GM18526 (cell line): Measurements from ENCODE around the gene CCDC71.

Source experiments
- POLR2A ChIP-seq: IDR thresholded peaks from 3 replicates; pipeline ENCODE4 v1.6.1; 2011; ENCODE audit not compliant: insufficient read length; ENCODE audit errors: extremely low read depth

Gene CCDC71

GRCh38 chr3:49153349-49153912, 12.7 kb downstream of the CCDC71 start:
- TF ChIP-seq POLR2A: no peak

GRCh38 chr3:49151610-49152009, 14.5 kb downstream of the CCDC71 start:
- no peak for TF ChIP-seq POLR2A

GRCh38 chr3:49148159-49148558, 18.0 kb downstream of the CCDC71 start:
- TF ChIP-seq POLR2A: no peak

- TF ChIP-seq POLR2A: no peak
Measured at GRCh38 chr3:49140080-49140479, 26.1 kb downstream of the CCDC71 start.

GRCh38 chr3:49135499-49135898, 30.6 kb downstream of the CCDC71 start:
- TF ChIP-seq POLR2A: no peak

- TF ChIP-seq POLR2A: no peak
Measured at GRCh38 chr3:49134471-49135265, 31.5 kb downstream of the CCDC71 start.

- no peak for TF ChIP-seq POLR2A
Measured at GRCh38 chr3:49133226-49133951, 32.7 kb downstream of the CCDC71 start.

- TF ChIP-seq POLR2A: no peak
Measured at GRCh38 chr3:49132437-49133225, 33.5 kb downstream of the CCDC71 start, which contains the start of gene LAMB2. Gene LAMB2, minus strand, starts transcription at chr3:49133050. Its CDS starts 183 bp downstream, at chr3:49132867.

GRCh38 chr3:49132073-49132436, 34.1 kb downstream of the CCDC71 start:
- no peak for TF ChIP-seq POLR2A

- TF ChIP-seq POLR2A: no peak
Measured at GRCh38 chr3:49131576-49131975, 34.6 kb downstream of the CCDC71 start.

GRCh38 chr3:49131040-49131439, 35.1 kb downstream of the CCDC71 start:
- no peak for TF ChIP-seq POLR2A

- no peak for TF ChIP-seq POLR2A
Measured at GRCh38 chr3:49124991-49125670, 41.0 kb downstream of the CCDC71 start.

GRCh38 chr3:49124203-49124602, 41.9 kb downstream of the CCDC71 start:
- TF ChIP-seq POLR2A: no peak

GRCh38 chr3:49123687-49124086, 42.4 kb downstream of the CCDC71 start:
- TF ChIP-seq POLR2A: no peak
